Endodermal cell (in vitro differentiated cells): ENCODE results near the gene ARHGAP26. TPM values are rescaled to one million over a fixed set of nuclear protein-coding genes. Genes with fewer than 3 reads are reported as not detected.

Experiments used
- DNase-seq: peaks from one replicate; pipeline ENCODE4 v3.0.0-alpha.2; 2017
- H3K27ac ChIP-seq: 2 replicates; pipeline ENCODE4 v1.5.1; 2013; ENCODE audit warnings: mild to moderate bottlenecking, low read depth, low read length, moderate library complexity
- H3K27me3 ChIP-seq: 2 replicates; pipeline ENCODE4 v1.6.1; 2013; ENCODE audit warnings: mild to moderate bottlenecking, low read length, moderate library complexity; ENCODE audit not compliant: insufficient read depth, control insufficient read depth, poor library complexity, severe bottlenecking
- H3K36me3 ChIP-seq: 2 replicates; pipeline ENCODE4 v1.7.0; 2013; ENCODE audit warnings: mild to moderate bottlenecking, low read length, moderate library complexity; ENCODE audit not compliant: control insufficient read depth, insufficient read depth
- H3K4me1 ChIP-seq: one replicate; pipeline ENCODE4 v1.7.0; 2013; ENCODE audit warnings: low read length; ENCODE audit not compliant: control insufficient read depth, insufficient read depth
- H3K4me3 ChIP-seq: 2 replicates; pipeline ENCODE4 v1.5.1; 2013; ENCODE audit warnings: mild to moderate bottlenecking, low read length, moderate library complexity
- H3K9ac ChIP-seq: 2 replicates; pipeline ENCODE4 v1.6.1; 2013; ENCODE audit warnings: mild to moderate bottlenecking, low read length, moderate library complexity; ENCODE audit not compliant: poor library complexity, severe bottlenecking; ENCODE audit errors: extremely low read depth
- H3K9me3 ChIP-seq: 2 replicates; pipeline ENCODE4 v1.6.1; 2013; ENCODE audit warnings: mild to moderate bottlenecking, low read length, moderate library complexity; ENCODE audit not compliant: control insufficient read depth
- H3K27ac Mint-ChIP-seq: 2 replicates; pipeline ENCODE4 v1.8.0; 2020; ENCODE audit warnings: mixed read lengths
- H3K27me3 Mint-ChIP-seq: 2 replicates; pipeline ENCODE4 v1.8.0; 2021; ENCODE audit warnings: mild to moderate bottlenecking, mixed read lengths; ENCODE audit not compliant: insufficient read depth
- H3K36me3 Mint-ChIP-seq: 2 replicates; pipeline ENCODE4 v1.8.0; 2020; ENCODE audit warnings: low read depth, mixed read lengths
- H3K4me1 Mint-ChIP-seq: 2 replicates; pipeline ENCODE4 v1.8.0; 2020; ENCODE audit warnings: mixed read lengths
- H3K4me3 Mint-ChIP-seq: 2 replicates; pipeline ENCODE4 v1.8.0; 2020; ENCODE audit warnings: mild to moderate bottlenecking, moderate library complexity, mixed read lengths
- H3K9me3 Mint-ChIP-seq: 2 replicates; pipeline ENCODE4 v1.8.0; 2020; ENCODE audit warnings: mild to moderate bottlenecking, mixed read lengths
- CTCF ChIP-seq: fragments of 200-600 bp; sonication (generic); conservative IDR thresholded peaks from 2 replicates; pipeline ENCODE4 v1.5.0; 2021; ENCODE audit warnings: antibody characterized with exemption, mild to moderate bottlenecking
- WGBS, 2 experiments: methylation state at CpG; one replicate each; pipeline versions ENCODE4 v1.1.5 to v1.1.7; 2013; ENCODE audit warnings: missing lambda C conversion rate in 2 of 2, mixed read lengths in 1 of 2; ENCODE audit not compliant: insufficient coverage in 1 of 2, insufficient read length in 1 of 2; 5-methylcytosine and 5-hydroxymethylcytosine counted together
- total RNA-seq, 2 donors: library from RNA; stranded (reverse); fragmentation: NEBNext Ultra II Directional in 1 of 2; extraction: Animal tissue kit (Norgen Biotek cat#: 25700) in 1 of 2; gene quantifications; 2 replicates in 1 of 2; 3 replicates in 1 of 2; pipeline ENCODE4 v1.2.1, GENCODE V29; 2021

ARHGAP26 gene
- total RNA-seq, 2 donors from 2014 or later = 49.2 to 60.5 TPM

GRCh38 chr5:143061161-143061945 lies 291.2 kb downstream of the ARHGAP26 start:
- no peak overlapping the region for H3K4me3 ChIP-seq
- peaks cover 14% of the 10 kb centered on the region for H3K36me3 ChIP-seq
- no peak overlapping the region for H3K27ac ChIP-seq
- DNase-seq = no peak
- no peaks in the 10 kb centered on the region for H3K27me3 Mint-ChIP-seq
- no peak overlapping the region for H3K4me3 Mint-ChIP-seq
- H3K4me1 ChIP-seq = peaks cover 11% of the 10 kb centered on the region
- peaks cover 59% of the 10 kb centered on the region for H3K4me1 Mint-ChIP-seq
- no peaks in the 10 kb centered on the region for H3K9me3 ChIP-seq
- WGBS, 2 experiments = 90 to 92% methylated on average over 2 to 4 of the region's 5 CpGs
- no peak for TF ChIP-seq CTCF
- no peak overlapping the region for H3K9ac ChIP-seq
- peaks cover 31% of the 10 kb centered on the region for H3K36me3 Mint-ChIP-seq
- no peaks in the 10 kb centered on the region for H3K27me3 ChIP-seq
- H3K27ac Mint-ChIP-seq = no peak overlapping the region
- H3K9me3 Mint-ChIP-seq = no peaks in the 10 kb centered on the region

DNA sequence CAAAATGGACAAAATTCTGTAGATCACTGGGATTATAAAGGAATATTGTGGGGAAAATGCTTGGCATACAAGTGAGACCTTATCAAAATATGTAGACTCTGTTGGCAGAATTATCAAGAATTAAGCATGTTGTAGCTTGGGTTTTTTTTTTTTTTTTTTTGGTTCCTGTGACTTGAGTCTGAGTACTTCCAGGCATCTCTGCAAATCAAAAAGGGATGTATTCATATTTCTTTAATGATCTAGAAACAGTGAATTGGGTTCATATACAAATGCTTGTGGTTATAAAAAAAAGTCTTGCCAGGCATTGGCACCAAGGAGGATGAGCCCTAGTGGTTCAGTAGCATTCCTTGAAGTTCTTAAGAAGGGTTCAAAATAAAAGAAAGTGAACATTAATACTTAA lies 292.2 kb downstream of the ARHGAP26 start:
- H3K4me1 ChIP-seq = peaks cover 11% of the 10 kb centered on the region
- H3K36me3 Mint-ChIP-seq = peaks cover 34% of the 10 kb centered on the region
- peaks cover 57% of the 10 kb centered on the region for H3K4me1 Mint-ChIP-seq

GRCh38 chr5:143063175-143063970 lies 293.2 kb downstream of the ARHGAP26 start:
- Mint-ChIP-seq H3K27me3 (no peaks in the 10 kb centered on the region), H3K4me1 (peaks cover 54% of the 10 kb centered on the region), H3K36me3 (peaks cover 31% of the 10 kb centered on the region), H3K4me3 (no peak overlapping the region), H3K27ac (no peak overlapping the region), H3K9me3 (no peaks in the 10 kb centered on the region)
- Histone ChIP-seq H3K27me3 (no peaks in the 10 kb centered on the region), H3K36me3 (peaks cover 6% of the 10 kb centered on the region), H3K27ac (no peak overlapping the region), H3K4me1 (peaks cover 11% of the 10 kb centered on the region), H3K9me3 (no peaks in the 10 kb centered on the region), H3K9ac (no peak overlapping the region), H3K4me3 (no peak overlapping the region)
- 85 to 93% methylated on average over 7 of the region's 7 CpGs for WGBS, 2 experiments
- DNase-seq = no peak
- TF ChIP-seq CTCF = no peak

More for the DNA sequence above, 292.2 kb downstream of the ARHGAP26 start:
- Histone ChIP-seq H3K4me3 (no peak overlapping the region), H3K9ac (no peak overlapping the region), H3K36me3 (peaks cover 14% of the 10 kb centered on the region), H3K9me3 (no peaks in the 10 kb centered on the region), H3K27ac (no peak overlapping the region), H3K27me3 (no peaks in the 10 kb centered on the region)
- no peaks in the 10 kb centered on the region for H3K27me3 Mint-ChIP-seq
- TF ChIP-seq CTCF = no peak
- no peak for DNase-seq
- H3K4me3 Mint-ChIP-seq = no peak overlapping the region
- no peaks in the 10 kb centered on the region for H3K9me3 Mint-ChIP-seq
- no peak overlapping the region for H3K27ac Mint-ChIP-seq
